GM18907 (cell line): ENCODE data around the gene P4HA2.

Experiments used
- ATAC-seq: cut with Tn5 transposase; IDR thresholded peaks from one replicate; pipeline ENCODE4 v1.9.1; 2021; ENCODE audit warnings: mild to moderate bottlenecking, moderate library complexity; ENCODE audit not compliant: unreplicated experiment

The P4HA2 gene

GRCh38 chr5:132265336-132266030 lies 37.8 kb upstream of the P4HA2 start:
- ATAC-seq: no peak

GRCh38 chr5:132264546-132265335 lies 37.1 kb upstream of the P4HA2 start:
- ATAC-seq: no peak

GRCh38 chr5:132263548-132264261 lies 36.1 kb upstream of the P4HA2 start:
- ATAC-seq: no peak

- ATAC-seq: no peak
These were observed 35.4 kb upstream of the P4HA2 start for GRCh38 chr5:132262882-132263547.

GRCh38 chr5:132261881-132262845 lies 34.5 kb upstream of the P4HA2 start:
- no peak for ATAC-seq

GRCh38 chr5:132260714-132261551 lies 33.3 kb upstream of the P4HA2 start:
- peak; percentile 50 for ATAC-seq

GRCh38 chr5:132260051-132260450 lies 32.4 kb upstream of the P4HA2 start:
- ATAC-seq: no peak

GRCh38 chr5:132259069-132259851 lies 31.6 kb upstream of the P4HA2 start:
- no peak for ATAC-seq

GRCh38 chr5:132258102-132259068 lies 30.7 kb upstream of the P4HA2 start:
- no peak for ATAC-seq

GRCh38 chr5:132257131-132258101 lies 29.8 kb upstream of the P4HA2 start, which contains the start of gene PDLIM4:
Gene PDLIM4, plus strand, starts transcription at chr5:132257696. Its CDS starts 39 bp downstream, at chr5:132257735.
- ATAC-seq: no peak

GRCh38 chr5:132256783-132257130 lies 29.1 kb upstream of the P4HA2 start:
- no peak for ATAC-seq

GRCh38 chr5:132256086-132256782 lies 28.6 kb upstream of the P4HA2 start:
- no peak for ATAC-seq

GRCh38 chr5:132254321-132254977 lies 26.8 kb upstream of the P4HA2 start:
- no peak for ATAC-seq

- ATAC-seq: no peak
These were observed 26.0 kb upstream of the P4HA2 start for GRCh38 chr5:132253452-132254320.
